GM12891 (cell line): Measurements from ENCODE around the gene GNAI1.

Source experiments
- POLR2A ChIP-seq: IDR thresholded peaks from 2 replicates; pipeline ENCODE4 v1.6.1; 2011; ENCODE audit warnings: low read depth, low read length, control low read depth
- TAF1 ChIP-seq: IDR thresholded peaks from 2 replicates; pipeline ENCODE4 v1.6.1; 2011; ENCODE audit warnings: low read depth, low read length, control low read depth

DNA sequence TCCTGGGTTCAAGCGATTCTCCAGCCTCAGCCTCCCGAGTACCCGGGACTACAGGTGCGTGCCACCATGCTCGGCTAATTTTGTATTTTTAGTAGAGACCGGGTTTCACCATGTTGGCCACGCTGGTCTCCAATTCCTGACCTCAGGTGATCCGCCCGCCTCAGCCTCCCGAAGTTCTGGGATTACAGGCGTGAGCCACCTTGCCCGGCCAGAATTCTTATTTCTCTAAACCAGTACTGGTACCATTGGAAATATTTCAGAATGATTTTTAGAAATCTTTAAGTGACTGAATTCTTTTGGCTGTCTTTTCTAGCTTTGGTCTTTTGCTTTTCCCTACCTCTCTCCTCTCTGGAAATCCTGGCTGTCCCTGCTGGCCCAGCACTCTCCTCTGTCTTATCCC lies 2.8 kb downstream of the GNAI1 start:
- TF ChIP-seq POLR2A: no peak
- no peak for TF ChIP-seq TAF1
